ENCODE results near the gene METTL26.

DNA sequence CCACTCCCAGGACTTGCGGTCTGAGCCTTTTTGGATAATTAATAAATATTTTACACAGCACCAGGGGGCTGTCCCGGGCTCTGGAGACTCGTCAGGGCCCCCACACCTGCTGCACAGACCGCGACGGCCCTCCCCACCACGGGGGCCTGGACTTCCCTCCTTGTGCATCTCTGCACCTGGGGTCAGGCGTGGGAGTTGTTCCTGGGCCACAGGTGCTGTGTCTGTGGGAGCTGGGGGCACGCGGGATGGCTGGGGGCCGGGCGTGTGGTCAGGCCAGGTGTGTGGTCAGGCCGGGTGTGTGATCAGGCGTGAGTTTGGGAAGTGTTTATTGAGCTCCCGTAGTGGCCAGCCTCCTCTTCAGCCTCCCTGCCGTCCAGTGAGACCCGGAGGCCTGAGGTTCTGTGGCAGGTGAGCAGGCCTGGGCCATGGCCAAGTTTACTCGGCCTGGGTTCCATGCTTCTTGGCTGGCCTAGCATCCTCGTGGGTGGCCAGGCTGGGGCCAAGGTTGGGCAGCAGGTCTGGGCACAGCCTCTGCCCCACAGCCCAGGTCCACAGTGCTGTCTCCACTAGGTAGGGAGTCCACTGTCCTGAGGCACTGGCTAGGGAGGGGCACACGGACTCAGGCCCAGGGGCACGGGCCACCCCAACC lies 42.2 kb upstream of the METTL26 start:
- TF ChIP-seq, protein P1, sequence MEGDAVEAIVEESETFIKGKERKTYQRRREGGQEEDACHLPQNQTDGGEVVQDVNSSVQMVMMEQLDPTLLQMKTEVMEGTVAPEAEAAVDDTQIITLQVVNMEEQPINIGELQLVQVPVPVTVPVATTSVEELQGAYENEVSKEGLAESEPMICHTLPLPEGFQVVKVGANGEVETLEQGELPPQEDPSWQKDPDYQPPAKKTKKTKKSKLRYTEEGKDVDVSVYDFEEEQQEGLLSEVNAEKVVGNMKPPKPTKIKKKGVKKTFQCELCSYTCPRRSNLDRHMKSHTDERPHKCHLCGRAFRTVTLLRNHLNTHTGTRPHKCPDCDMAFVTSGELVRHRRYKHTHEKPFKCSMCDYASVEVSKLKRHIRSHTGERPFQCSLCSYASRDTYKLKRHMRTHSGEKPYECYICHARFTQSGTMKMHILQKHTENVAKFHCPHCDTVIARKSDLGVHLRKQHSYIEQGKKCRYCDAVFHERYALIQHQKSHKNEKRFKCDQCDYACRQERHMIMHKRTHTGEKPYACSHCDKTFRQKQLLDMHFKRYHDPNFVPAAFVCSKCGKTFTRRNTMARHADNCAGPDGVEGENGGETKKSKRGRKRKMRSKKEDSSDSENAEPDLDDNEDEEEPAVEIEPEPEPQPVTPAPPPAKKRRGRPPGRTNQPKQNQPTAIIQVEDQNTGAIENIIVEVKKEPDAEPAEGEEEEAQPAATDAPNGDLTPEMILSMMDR (IDR thresholded peaks at IDR 0.05): no peak
- no peak for TF ChIP-seq POLR2AphosphoS5 (IDR thresholded peaks at IDR 0.05)

Measured in breast epithelium (tissue), 3 donors.